ENCODE results near the gene MBTPS1.

Gene MBTPS1

DNA sequence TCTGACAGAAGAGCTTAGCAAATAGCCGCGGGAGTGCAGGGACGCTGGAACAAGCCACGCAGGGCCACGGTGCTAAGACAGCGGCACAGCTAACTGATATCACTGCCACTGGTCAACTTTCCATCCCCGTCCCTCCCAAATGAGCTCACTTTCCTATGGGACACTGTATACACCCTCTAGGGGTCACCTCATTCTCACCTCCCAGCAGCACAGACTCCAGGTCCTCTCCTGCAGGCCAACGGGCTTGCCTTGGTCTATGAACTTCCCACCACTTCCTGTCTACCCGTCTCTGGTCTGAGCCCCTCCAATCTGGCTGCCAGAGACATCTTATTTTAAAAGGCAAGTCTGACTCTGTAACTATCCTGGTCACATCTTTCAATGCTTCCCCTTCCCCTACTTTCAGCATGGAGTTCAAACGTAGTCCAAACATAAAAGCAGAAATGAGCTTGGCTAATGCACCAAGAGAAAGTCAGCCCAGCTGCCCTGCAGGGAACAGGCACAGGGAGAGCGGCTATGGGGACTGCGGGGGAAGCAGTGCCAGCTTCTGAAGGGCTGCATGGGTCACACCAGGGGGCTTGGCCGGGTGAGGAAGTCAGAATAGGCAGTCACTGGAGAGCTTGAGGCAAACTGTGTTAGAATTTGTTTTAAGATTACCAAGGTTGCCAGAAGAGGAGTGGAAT, 47.8 kb downstream of the MBTPS1 start:
- DNase-seq = no peak

GRCh38 chr16:84068041-84068440, 48.7 kb downstream of the MBTPS1 start:
- DNase-seq = no peak

GRCh38 chr16:84067640-84068039, 49.1 kb downstream of the MBTPS1 start:
- no peak for DNase-seq

DNA sequence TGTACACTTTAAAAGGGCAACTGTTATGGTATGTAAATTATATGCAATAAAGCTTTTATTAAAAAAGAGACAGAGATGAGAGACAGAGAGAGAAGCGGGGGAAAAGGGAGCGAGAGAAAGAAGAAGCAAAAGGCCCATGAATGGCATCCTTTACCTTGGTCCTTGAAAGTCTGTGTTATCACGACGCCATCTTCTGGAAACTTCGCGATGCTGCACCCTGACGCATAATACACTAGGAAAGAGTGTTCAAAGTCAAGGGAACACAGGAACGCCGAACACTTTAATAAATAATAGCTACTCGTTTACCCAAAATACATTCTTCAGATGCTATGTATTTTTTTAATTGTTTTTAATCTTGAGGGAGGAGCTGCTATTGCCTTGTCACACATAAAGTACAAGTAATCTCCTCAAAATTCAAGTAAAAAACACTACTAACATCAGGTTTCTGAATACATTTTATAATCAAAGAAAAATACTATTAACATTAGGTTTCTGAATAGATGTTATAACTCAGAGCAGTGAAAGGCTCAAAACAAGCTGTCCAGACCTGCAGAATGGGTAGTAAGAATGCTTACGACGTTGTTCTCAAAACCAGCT, 51.1 kb downstream of the MBTPS1 start:
- no peak for DNase-seq

DNA sequence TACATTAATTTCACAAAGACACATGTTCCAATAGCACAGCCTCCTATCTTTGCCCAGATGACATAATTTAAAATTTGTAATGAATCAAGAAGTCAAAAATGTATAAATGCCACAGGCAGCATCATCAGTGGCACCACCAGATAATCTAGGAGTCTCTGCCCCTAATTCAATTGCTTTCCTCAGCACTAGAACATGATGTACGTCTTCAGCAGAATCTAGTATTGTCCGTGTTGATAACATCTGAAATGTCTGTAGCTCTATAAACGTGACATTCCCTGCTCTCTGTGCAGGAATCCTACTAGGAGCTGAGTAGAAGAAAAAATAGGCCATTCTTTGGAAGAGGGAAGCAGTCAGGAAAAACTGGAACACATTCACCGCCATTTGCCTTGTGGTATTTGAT, 52.8 kb downstream of the MBTPS1 start:
- no peak for DNase-seq

- no peak for DNase-seq
Observed at GRCh38 chr16:84062734-84063640, 53.8 kb downstream of the MBTPS1 start.

GRCh38 chr16:84061236-84061819, 55.4 kb downstream of the MBTPS1 start:
- DNase-seq = no peak

DNA sequence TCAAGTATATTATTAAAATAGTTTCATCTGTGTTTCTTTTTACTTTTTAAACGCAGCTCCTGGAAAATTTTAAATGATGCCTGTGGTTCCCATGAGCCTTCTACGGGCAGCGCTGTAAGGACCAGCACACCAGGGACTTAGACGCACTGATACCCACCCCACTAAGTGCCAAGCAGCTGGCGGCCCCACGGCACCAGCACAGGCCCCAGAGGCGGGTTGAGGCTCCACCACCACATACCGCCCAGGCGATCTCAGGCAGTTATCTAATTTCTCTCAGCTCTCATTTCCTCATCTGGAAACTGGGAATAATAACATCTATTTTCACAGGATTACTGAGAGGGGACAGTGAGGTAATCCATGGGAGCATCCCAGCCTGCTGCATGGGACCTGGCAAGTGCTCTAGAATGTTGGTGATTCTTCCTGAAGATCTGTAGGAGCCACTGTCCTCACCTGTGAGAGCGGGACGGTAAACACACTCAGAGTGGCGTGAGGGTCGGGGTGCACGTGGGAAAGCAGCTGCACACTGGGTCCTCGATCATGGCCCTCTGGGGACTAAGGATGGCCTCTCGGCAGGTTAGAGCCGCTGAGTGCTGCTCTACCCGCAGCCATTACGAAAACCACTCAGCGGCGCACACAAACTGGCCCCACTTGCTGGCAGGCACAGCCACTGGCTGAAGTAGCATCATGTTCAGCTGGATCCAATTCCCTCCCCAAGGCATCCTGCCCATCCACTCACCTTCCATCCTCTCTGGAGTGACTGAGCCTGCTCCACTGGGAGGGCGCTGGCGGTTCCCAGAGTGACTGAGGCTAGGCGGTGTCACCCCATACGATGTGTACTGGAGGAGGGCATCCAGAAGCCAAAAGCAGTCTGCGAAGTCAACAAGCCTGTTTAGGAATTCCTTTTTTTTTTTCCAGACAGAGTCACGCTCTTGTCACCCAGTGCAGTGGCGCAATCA, 56.5 kb downstream of the MBTPS1 start:
- no peak for DNase-seq

DNA sequence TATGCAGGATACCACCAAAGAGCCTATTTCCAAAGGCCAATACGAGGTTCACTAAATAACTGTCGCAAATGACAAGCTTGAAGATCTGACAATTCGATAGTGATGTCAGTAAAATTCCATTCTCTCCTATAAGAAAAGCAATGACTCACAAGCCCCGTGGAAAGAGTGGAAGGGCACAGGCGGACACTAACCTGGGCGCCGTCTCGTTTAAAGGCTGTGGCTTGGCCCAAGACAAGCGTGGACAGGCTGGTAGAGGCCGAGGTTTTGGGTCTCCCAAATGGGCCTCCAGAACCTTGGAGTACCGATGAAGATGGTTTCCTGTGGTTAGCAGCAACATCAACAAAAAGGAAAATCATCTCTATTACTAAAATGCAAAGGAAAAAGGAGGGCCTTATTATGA, 57.6 kb downstream of the MBTPS1 start:
- no peak for DNase-seq

- no peak for DNase-seq
Observed at GRCh38 chr16:84058664-84059063, 58.1 kb downstream of the MBTPS1 start.

DNA sequence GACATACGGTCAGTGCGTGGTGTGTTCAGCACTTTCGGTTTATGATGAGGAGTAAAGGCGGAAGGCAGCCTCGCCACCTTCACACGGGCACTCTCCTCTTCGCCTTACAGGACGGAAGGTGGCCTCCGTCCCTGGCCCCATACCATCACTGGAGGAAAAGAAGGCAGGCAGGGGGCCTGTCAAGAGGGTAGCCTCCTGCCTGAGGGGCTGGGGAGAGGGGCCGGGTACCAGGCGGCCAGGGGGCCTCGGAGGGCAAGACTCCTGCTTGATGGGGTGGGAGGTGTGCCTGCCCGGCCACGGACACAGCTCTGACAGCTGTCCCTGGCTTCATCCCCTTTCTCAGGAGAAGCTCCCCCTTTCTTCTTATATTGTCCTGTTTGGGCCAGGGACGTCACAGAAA, 58.5 kb downstream of the MBTPS1 start:
- DNase-seq = no peak

- no peak for DNase-seq
Observed at GRCh38 chr16:84056933-84057332, 59.8 kb downstream of the MBTPS1 start.

- DNase-seq = no peak
Observed at GRCh38 chr16:84055801-84056634, 60.7 kb downstream of the MBTPS1 start.

- DNase-seq = no peak
Observed at GRCh38 chr16:84055366-84055765, 61.4 kb downstream of the MBTPS1 start.

DNA sequence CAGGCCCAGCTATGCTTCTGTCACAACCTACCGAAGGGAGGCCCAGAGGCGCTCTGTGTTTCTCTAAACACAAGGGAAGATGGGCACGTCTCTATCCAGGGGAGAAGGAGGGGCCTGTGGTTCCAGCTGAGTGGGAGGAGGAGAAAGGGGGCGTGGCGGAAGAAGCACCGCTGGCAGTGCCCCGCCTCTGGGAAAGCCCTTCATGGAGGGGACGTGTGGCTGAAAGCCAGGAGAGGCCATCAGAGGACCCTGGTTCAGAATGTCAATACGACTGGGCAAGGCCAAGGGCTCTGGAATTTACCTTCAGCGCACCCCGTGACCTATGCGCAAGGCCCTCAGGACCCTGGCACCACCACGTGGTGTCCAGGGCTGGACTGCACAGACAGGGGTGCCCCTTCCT, 61.8 kb downstream of the MBTPS1 start:
- no peak for DNase-seq

DNA sequence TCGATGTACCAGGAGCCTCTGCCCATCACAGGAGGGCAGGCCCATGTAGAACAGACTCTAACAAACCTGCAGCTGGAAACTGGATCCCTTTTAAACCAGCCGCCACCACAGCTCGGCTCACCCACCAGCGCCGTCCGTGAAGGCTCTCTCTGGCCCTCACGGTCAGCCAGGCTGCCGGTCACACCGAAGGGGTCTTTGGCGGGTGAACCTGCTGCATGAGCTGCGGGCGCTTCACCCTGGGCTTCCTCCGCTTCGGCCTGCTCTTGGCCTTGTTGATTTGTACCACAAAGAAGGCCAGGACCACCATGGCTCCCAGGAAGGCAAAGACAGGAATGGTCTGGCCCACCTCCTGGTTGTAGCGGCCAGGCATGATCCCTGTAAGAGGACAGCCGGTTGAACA, 62.5 kb downstream of the MBTPS1 start:
- no peak for DNase-seq

DNA sequence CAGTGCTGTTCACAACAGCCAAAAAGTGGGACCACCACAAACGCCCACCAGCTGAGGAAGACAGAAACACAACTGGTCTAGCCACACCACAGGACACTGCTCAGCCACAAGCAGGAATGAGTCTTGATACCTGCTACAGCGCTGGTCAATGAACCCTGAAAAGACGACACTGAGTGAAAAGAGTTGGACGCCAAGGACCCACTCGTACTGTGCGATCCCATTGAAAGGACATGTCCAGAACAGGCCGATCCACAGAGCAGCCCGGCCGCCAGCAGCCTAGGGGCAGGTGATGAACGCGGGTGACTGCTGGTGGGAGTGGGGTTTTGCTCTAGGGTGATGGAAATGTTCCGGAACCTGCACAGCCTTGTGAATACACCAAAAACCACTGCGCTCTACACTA, 63.5 kb downstream of the MBTPS1 start:
- DNase-seq = no peak

DNA sequence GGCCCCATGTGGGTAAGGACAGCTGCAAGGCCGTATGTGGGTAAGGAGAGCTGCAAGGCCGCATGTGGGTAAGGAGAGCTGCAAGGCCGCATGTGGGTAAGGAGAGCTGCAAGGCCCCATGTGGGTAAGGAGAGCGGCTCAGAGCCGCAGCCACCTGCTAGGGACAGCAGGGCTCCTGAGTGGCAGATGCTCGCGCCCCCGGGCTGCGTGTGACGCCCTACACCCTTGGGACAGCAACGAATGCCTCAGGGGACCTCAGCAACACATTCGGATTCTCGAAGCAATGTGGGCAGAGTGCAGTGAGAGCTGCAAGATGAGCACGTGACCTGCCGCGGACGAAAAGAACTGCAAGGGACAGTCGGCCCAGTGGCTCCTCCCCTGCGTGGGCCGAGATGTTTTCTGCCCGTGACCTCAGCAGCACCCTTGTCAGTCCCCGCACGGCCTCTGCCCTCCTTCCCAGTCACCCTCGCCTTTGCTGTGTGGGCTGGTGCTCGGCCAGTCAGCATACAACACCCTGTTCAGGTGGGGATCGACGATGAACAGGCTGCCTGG, 64.6 kb downstream of the MBTPS1 start:
- no peak for DNase-seq

DNA sequence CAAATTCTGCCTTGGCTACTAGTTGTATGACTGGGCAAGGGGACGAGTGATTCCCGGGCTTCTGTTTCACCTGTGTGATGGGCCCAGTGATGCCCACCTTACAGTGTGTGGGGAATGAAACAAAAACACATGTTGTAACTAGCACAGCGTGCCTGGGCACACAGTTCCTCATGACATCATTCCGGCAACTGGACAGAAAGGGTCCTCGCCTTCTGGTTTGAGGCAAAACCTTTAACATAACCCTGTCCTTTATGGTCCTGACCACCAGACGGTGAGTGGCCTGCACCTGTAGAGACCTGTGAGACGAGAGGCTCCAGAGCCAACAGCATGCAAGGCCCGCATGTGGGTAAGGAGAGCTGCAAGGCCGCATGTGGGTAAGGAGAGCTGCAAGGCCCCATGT, 66.4 kb downstream of the MBTPS1 start:
- DNase-seq = no peak

DNA sequence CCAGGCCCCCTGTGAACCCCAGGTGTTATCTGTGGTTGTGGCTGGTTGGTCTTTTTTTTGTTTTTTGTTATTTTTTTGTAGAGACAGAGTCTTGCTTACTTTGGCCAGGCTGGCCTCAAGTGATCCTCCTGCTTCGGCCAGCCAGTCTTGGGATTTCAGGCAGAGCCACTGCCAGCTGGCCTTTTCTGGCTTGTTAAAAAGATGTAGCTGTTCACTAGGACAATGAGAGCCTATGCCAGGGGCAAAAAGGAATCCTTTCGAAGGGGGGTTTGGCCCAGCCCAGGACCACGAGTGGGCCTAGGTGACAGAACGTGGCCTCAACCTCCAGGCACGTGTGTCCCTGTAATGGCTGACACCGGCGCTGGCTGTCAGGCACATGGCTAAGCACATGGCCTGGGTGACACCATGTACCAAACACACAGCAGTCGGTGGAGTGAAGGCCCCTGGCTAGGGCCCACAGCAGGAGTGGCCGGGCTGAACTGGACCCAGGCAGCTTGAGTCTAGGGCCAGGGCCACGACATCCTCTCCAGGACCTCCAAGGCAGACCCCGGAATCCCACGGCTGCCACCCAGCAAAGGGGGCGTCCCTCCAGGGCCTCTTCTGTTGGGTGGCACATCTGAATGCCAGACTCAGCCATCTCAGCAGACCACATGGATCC, 67.2 kb downstream of the MBTPS1 start:
- no peak for DNase-seq

- DNase-seq = no peak
Observed at GRCh38 chr16:84048871-84049270, 67.9 kb downstream of the MBTPS1 start.
